Dermis blood vessel endothelial cell (primary cell): Measurements from ENCODE around the gene PCSK5. TPM values are rescaled to one million over a fixed set of nuclear protein-coding genes. Genes with fewer than 3 reads are reported as not detected.
"Not testable (repeated sequence)": the region's sequence is repeated elsewhere in the genome, so short reads cannot be mapped to it uniquely, and the experiment has no call there.

Experiments used
- DNase-seq: peaks from one replicate; pipeline ENCODE4 v3.0.0; 2010
- total RNA-seq: library from RNA; depleted of rRNA; stranded (reverse); fragments of >200 nt; gene quantifications from 2 replicates; pipeline ENCODE4 v1.2.3, GENCODE V29; 2014

PCSK5 gene
- total RNA-seq, 1 donor from 2014 or later, result 3.4 TPM

DNA sequence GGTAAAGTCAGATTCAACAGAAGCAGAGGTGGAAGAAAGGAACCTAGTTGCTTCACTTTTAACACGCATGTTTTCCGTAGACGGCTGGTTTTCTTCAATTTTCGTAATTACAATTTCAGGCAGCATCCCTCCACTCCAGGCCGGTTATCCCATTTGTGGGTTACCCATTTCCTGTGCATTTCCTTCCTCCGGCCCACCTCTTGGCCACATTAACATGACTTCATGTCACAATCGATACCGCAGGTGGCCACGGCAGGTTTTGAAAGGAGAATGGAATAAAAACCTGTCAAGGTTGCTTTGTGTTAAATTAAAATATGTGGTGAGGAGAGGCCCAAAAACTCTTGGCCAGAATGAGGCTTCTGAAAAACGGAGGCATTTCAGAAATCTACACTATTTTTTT lies 130.2 kb downstream of the PCSK5 start:
- no peak for DNase-seq

DNA sequence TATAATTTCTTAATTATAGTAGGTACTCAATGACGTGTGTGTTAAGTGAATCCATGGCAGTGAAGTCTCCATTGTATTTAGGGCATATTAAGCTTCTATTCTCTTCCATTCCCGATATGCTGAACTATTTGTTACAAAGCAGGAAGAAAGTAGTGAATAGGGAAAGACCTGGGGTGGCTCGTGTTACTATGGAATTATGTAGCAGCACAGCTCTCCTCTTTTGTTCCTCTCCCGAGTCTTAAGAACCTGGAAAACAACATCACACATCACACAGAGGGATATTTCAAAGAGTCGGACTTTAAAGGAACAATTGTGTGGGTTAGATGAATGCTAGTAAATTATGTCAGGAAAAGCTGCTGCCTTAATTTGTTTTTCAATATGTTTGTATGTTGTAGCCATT lies 131.8 kb downstream of the PCSK5 start:
- no peak for DNase-seq

DNA sequence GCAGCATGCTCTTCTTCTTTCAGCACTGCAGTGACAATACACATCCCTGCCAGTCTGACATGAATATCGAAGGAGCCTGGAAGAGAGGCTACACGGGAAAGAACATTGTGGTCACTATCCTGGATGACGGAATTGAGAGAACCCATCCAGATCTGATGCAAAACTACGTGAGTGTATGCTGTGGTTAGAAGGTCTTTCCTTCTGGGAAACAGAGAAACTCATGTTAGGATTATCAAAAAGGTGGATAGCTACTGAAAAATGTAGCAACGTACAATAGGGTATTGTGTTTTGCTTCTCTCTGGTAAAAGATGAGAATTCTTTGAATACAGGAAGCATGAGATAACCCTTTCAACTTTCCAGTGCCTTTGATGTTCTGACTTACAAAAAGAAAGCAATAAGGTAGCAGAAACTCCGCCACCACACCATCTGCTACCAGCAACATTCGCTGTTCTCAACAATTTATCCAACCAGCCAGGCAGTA lies 133.3 kb downstream of the PCSK5 start:
- no peak for DNase-seq

DNA sequence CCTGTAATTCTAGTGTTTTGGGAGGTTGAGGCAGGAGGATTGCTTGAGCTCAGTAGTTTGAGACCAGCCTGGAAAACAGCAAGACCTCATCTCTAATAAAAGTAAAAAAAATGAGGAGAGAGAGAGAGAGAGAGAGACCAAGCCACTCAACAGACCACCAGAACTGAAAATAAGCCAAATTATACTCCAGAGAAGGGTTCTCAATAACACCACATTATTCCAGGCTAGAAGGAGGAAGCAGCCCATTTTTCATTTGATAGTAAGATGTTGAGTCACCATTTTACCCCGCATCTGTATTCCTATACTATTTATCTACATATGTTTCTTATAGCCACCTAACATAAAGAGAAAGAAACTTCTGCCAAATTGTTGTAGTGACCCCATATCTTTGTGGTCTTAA lies 134.8 kb downstream of the PCSK5 start:
- no peak for DNase-seq

DNA sequence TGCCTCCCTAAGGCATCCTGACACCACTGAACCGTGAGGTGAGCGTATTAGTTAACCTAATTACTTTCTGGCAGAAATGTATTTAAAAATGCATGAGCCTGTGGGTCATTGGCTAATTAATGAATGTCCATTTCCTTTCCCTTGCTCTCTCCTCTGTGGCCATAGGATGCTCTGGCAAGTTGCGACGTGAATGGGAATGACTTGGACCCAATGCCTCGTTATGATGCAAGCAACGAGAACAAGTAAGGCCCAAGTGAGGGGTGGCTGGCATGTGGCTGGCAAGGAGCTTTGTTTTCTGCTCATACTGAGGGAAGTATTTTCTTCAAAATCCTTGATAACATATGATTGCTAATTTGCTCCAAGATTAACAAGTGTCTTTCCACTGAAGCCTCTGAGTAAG lies 136.3 kb downstream of the PCSK5 start:
- DNase-seq, result no peak

DNA sequence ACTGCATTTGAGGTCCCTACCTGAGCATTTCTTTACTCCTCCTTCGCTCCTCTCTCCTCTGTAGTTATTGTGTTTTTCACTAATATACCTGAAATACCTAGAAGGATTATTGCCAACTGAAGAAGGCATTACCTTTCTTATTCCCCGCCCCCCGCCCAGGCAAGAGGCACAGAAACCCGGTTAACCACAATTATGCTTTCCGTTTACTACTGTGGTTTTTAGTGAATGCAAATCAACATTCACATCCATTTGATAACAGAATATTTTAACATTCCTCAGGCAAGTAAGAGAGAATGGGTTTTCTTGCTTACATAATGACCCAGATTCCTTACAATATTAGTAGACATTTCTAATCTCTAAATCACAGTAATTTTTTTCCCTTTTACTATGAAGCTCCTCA lies 136.9 kb downstream of the PCSK5 start:
- DNase-seq, result no peak

DNA sequence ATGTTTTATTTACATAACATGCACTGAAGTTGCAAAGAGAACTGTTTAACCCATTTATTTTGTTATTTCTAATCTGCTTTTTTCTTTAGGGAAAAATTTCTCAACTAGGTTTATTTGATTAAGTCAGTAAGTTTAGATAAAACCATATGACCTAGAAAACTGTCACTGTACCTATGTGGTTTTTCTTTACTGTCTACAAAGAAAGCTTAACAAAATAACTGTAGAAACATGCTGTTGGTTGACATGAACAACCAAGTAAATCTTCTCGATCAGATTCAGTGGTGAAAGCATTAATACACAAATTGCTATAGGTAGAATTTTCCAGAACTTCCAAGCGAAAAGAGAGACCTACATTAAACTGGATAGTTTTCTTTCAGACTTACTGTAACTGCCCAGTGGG lies 137.4 kb downstream of the PCSK5 start:
- DNase-seq, result no peak

DNA sequence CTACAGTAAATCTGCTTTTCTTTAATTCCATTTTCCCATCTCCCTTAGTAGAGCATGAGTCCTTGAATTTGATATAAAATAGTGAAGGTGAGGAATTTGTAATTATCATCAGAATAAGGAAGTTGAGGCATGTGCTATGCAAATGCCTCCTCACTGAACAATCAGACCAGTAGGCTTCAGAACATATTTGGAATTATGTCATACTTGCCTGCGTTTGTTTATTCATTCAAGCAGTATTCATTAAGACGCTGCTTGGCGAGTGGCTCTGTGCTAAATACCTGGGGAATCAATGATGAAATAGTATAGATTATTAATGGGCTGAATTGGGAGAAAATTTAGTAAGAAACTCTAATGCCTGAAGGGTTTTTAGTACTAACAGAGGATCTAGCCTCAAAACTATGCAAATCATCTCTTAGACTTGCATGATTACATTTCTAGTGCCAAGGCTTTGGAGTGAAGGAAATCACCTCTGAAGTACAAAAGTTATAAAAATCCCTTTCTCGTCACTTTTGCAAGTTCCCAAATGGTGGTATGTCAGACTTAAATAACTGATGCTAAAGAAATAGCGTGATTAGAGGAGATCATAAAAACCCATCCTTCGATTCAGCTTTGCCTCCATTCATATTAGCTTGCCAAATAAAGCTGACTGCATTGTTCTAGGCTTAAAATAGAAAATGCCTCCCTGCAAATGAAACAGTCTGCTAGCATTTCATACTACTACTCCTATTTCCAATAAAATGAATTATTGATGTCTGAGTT lies 141.7 kb downstream of the PCSK5 start:
- DNase-seq, result no peak

DNA sequence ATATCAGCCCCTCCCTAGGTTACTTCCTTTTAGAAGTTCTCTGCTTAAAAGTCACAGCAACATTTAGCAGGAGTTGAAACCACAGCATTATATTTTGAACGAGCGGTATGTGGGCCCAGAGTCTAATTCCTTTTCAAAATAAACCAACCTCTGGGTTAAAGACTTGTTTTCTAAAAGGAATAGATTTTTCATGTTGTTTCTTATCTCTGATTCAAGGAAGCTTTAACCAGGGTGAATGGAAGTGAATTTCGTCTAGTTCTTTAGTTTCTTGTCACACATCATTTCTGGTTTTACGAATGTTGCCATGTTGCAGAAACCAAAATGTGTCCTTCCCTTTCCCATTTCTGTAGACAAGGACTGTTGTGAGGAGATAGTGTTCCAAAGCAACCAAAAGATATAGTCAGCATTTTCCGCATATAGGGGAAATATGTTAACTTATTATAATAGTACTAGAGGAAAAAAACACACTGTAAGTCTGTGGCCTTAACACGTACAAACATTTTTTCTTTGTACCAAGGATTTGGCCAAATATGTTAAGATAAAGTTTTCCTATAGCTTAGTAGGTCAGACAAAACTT lies 142.4 kb downstream of the PCSK5 start:
- no peak for DNase-seq

DNA sequence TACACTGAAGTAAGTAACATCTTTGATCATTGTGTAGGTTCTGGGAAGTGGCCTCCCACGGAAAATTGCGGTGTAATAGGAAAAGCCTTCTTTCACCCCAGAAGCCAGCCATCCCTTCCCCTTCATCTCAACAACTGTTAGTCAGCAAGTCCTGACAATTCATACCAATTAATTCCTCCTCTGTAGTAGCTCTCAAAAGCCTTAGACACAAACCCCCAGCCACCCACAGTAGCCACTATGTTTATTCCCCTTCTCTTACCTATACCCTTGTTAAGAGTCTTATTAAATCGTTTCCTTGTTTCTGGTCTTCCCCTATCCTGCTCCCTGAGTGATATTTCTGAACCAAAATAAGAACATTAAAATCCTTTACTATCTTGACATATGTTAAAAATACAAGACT lies 143.6 kb downstream of the PCSK5 start:
- DNase-seq, result no peak

DNA sequence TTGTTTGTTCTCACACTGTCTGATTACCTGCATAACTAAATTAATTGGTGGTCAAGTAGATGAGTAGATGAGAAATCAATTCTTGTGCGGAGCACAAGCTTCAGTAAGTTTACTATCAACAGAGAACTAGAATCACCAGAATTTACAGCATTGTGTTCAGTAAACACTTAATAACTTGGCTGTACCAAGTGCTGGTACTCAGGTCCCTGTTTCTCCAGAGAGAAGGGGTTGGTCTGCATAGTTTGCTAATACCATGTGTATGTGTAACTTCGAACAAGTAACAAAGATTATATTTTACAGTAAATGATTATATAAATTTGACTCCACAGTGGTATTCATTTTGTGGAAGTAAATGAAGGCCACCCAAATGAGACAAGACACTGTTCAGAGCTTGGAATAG lies 146.3 kb downstream of the PCSK5 start:
- no peak for DNase-seq

DNA sequence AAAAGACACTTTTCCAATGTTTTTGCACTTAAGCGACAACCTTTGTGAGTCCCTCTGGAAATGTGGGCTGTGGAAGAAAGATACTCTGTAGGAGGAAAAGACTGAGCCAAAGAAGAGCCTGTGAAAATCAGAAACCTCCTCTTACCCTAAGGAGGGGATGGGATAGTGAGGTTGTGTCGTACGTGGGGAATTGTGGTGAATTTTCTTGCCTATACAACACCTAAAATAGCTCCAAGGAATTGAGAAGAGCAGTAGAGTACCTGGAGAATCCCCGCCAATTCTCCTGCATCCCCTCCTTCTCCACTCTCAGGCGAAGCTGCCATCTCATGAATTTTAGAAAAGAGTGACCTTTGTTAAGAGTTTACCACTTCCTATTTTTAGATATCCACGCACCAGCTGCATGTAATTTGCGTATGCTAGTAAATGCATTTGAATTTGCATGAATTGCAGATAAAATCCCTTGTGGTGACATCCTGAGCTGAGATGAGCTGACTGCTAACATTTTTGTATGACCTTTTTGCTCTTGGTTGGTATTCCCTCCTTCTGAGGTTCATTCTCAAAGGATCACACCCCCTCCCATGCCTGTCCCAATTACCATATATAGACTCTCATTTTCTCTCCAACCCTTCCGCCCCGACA lies 147.2 kb downstream of the PCSK5 start:
- no peak for DNase-seq

DNA sequence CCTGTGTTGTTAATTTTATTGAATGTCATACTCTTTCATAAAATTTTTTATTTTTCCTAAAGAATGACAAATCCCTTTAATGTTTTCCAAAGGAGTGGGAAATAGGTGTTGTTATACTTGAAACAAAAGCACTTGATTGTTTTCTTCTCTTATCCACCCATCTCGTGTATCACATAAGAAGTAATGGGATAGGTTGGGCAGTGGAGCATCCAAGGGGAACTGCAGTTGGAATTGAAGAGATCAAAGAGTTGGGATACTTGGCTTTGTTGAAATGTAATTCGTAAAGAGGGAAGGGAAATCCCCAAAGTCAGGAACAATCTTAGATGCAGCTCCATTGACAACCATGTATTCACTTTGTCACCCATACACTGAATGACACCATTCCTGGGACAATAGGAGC lies 148.0 kb downstream of the PCSK5 start:
- DNase-seq, result no peak

DNA sequence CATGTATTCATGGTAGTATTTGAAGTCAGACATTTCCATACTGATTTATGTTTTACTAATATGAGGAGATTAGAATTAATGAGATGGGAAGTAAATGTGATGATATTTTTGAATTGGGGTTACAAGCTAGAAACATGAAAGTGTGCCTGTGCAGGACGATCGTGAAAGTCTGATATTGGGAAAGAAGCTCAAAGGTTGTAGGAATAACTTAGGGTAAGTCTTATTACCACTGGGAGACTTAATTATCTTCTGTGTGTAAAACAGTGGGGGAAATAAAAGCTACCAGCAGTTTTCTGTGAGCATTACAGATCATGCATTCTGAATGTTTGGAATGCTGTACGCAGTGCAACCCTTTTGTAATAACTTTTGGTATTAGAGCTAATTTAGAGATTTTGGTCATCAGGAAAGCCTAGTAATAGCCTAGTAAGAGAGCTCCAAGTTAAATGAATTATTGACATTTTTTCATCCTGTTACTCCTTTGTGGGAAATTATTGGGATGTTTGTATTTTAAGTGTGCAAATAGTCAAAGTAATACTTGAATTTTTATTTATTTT lies 153.9 kb downstream of the PCSK5 start:
- no peak for DNase-seq

DNA sequence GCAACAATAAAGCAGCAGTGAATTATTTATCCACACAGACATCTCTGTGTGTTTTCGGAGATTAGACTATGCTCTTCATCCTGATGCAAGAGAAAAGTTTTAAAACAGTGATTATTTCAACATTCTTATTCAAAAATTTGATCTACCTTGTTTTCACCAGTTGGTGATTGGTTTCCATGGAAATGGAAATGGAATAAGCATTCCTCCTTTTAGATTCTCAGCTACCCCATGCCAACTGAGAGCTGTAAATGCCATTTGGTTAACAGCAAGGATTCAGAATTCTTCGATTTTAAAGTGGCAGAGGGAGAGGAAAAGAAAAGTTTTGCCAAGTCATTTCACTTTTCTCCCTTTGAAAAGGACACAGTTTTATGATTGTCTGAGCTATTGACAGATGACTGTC lies 154.7 kb downstream of the PCSK5 start:
- DNase-seq, result no peak

DNA sequence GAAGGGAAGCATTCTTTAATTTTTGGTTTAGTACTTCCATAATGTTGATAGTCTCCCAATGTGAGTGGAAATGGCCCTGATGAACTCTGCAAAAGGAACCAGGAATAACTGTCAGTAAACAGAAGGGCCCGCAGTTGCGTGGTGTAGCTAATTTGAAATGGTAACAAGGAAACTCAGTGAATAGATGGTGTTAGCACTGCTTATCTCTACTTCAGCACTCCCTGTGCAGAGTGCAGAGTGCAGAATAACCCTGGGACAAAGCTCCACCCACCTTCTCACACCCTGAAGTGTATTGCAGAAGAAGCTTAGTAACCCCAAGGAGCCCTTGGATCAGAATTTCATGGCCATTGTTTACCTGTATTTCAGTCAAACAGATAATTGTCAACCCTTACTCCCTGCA lies 158.9 kb downstream of the PCSK5 start:
- no peak for DNase-seq

DNA sequence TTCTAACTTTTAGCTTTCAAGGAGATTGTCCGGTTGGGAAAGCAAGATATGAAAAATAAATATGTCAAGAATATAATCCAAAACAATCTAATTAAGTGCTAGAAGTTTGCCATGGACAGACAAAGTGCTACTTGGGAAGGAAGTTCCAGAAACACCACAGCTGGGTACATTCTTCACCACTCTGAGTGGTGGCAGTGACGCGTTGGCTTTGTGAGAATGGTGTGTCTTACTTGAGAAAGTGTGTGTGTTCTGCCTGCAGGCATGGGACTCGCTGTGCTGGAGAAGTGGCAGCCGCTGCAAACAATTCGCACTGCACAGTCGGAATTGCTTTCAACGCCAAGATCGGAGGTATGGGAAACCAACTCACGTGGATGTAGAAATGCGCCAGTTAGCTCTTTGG lies 177.2 kb downstream of the PCSK5 start:
- no peak for DNase-seq

DNA sequence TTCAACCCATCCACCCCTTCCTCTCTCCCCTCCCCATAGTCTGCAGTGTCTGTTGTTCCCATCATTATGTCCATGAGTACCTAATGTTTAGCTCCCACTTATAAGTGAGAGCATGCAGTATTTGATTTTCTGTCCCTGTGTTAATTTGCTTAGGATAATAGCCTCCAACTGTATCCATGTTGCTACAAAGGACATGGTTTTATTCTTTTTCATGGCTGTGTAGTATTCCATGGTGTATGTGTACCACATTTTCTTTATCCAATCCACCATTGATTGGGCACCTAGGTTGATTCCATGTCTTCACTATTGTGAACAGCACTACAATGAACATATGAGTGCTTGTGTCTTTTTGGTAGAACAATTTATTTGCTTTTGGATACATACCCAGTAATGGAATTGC lies 187.1 kb downstream of the PCSK5 start:
- no peak for DNase-seq

DNA sequence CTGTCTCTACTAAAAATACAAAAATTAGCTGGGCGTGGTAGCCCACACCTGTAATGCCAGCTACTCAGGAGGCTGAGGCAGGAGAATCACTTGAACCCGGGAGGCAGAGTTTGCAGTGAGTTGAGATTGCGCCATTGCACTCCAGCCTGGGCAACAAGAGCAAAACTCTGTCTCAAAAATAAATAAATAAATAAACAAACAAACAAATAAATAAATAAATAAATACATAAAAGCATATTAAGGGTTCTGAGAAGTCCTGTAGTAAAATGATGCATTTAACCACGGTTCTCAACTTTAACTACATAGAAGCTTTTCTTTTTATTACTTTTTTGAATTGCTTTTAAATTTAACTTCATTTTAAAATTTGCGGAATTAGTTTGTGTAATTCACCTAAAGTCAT lies 190.8 kb downstream of the PCSK5 start:
- not testable (repeated sequence) for DNase-seq

DNA sequence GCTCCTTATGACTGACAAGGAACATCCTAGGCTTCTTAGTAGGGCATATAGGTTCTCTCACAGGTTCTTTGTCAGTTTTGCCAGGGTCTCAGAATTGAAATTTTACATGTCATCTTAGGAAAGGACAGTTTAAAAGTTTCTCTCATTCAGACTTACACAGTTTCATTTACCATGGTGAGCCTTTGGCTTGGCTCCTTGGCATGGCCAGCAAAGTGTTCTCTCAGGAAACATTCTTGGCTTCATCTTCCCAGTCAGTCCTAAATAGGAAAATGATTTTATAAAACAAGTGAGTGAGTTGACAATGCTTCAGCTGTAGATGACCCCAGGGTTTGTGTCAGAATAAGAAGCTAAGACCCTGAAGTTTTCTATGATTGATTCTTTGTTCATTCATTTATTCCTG lies 191.6 kb downstream of the PCSK5 start:
- DNase-seq, result no peak

DNA sequence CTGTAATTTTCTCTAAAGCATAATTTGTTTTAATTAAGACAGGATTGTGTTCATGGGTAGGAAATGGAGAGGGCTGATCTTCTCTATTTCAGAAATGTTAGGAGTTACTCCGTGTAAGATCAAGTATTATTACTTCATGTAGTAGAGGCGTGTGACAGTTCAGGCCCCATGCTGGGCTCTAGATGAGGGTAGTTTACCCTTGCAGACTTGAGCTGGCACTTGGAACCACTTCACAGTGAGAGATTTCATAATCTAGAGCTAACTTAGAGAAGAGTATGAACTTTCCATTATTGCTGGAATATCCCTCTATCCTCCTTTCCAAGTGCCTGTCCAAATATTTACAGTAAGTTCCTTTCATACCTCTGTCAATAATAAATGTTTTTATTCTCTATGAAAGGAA lies 195.1 kb downstream of the PCSK5 start:
- no peak for DNase-seq

DNA sequence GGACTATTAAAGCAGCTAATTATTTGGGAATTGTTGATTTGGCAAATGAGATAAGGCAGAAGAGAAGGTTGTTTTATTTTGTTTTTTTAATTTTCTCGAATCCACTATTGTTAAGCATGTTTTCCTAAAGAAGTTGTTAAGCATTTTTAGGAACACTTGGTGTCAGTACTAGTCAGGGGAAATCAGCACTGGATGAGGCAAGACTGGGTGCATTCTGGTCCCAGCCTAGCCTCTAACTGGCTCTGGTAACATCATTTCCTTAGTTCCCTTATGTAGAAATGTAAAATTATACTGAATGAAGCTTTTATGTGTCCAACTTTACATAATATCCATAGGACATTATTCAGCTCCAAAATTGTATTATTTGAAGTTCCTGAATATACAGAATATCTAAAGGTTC lies 196.1 kb downstream of the PCSK5 start:
- no peak for DNase-seq

DNA sequence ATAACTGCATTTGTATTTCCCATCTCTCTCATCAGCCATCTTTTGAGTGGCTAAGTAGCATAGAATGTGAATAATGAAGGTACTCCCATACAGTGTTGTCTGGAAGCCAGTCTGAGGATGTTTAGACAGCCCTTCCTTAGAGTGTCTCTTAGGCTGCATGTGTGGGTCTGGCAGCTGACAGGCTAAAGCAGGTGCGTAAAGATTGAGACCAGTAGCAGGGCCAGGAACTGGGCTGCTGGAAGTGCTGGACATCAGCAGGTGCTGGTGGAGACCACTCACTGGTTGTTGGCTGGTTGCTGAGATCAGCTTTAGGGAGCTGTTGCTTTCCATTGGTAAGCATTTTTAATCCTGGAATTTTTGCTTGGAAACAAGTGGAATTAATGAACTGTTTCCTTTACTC lies 197.5 kb downstream of the PCSK5 start:
- DNase-seq, result no peak

DNA sequence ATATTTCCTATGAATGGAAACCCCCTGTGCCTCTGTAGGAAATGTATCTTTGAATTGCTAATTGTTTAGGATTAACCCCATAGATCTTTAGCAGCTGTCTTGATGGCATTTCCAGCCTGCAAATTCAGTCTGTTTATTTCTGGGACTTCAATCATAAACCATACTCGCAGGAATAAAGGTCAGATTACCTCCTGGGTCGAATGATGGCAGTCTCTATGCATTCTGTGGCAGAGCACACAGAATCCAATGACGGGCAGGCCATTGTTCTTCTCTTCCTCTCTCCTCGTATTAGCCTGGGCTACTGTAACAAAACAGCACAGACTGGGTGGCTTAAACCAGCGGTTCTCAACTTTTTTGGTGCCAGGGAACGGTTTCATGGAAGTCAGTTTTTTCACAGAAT lies 199.9 kb downstream of the PCSK5 start:
- peak; percentile 14 for DNase-seq
